Stimulated activated naive CD8-positive, alpha-beta T cell treated with anti-CD3 and anti-CD28 coated beads, Interleukin-15, Interleukin-2, amounts not matched to agents 100 U/mL and 50 U/mL, for 24 hours (primary cell): Measurements from ENCODE around the gene CACNG3.
"Not testable (repeated sequence)": the region's sequence is repeated elsewhere in the genome, so short reads cannot be mapped to it uniquely, and the experiment has no call there.

Experiments
- ATAC-seq: fragments of 150-1000 bp; cut with Tn5 transposase; one replicate; pipeline ENCODE4 v1.10.0; 2021
- DNase-seq: peaks from one replicate; pipeline ENCODE4 v3.0.0; 2021

CACNG3 gene

GRCh38 chr16:24336491-24336890 lies 80.4 kb downstream of the CACNG3 start:
- no peak for DNase-seq
- ATAC-seq: no peak

- no peak for ATAC-seq
Measured at GRCh38 chr16:24337013-24337412, 80.9 kb downstream of the CACNG3 start.

GRCh38 chr16:24343829-24344228 lies 87.7 kb downstream of the CACNG3 start:
- ATAC-seq: not testable (repeated sequence)

More at GRCh38 chr16:24337013-24337412, 80.9 kb downstream of the CACNG3 start:
- no peak for DNase-seq

GRCh38 chr16:24344784-24345183 lies 88.6 kb downstream of the CACNG3 start:
- DNase-seq (no peak), ATAC-seq (no peak)

More at GRCh38 chr16:24343829-24344228, 87.7 kb downstream of the CACNG3 start:
- not testable (repeated sequence) for DNase-seq

- DNase-seq: no peak
- ATAC-seq: no peak
Measured at GRCh38 chr16:24345704-24346103, 89.6 kb downstream of the CACNG3 start.

- ATAC-seq: no peak
- no peak for DNase-seq
Measured at GRCh38 chr16:24346734-24347133, 90.6 kb downstream of the CACNG3 start.

GRCh38 chr16:24347556-24347955 lies 91.4 kb downstream of the CACNG3 start:
- ATAC-seq (no peak), DNase-seq (no peak)

GRCh38 chr16:24348545-24349290 lies 92.6 kb downstream of the CACNG3 start:
- ATAC-seq (no peak), DNase-seq (no peak)

GRCh38 chr16:24349320-24349719 lies 93.2 kb downstream of the CACNG3 start:
- DNase-seq: no peak

GRCh38 chr16:24352746-24353145 lies 96.6 kb downstream of the CACNG3 start:
- ATAC-seq: no peak
- no peak for DNase-seq

More at GRCh38 chr16:24349320-24349719, 93.2 kb downstream of the CACNG3 start:
- ATAC-seq: no peak

- ATAC-seq (no peak), DNase-seq (no peak)
Measured at GRCh38 chr16:24353622-24354021, 97.5 kb downstream of the CACNG3 start.

GRCh38 chr16:24357511-24357910 lies 101.4 kb downstream of the CACNG3 start:
- ATAC-seq: no peak

GRCh38 chr16:24358117-24358516 lies 102.0 kb downstream of the CACNG3 start:
- ATAC-seq (no peak), DNase-seq (no peak)

More at GRCh38 chr16:24357511-24357910, 101.4 kb downstream of the CACNG3 start:
- no peak for DNase-seq

GRCh38 chr16:24359490-24359889 lies 103.4 kb downstream of the CACNG3 start:
- ATAC-seq (no peak), DNase-seq (no peak)

GRCh38 chr16:24360936-24361335 lies 104.8 kb downstream of the CACNG3 start:
- ATAC-seq: no peak
- DNase-seq: no peak

GRCh38 chr16:24364596-24364995 lies 108.5 kb downstream of the CACNG3 start:
- ATAC-seq (no peak), DNase-seq (no peak)

- no peak for DNase-seq
- ATAC-seq: no peak
Measured at GRCh38 chr16:24367186-24367710, 111.1 kb downstream of the CACNG3 start.

GRCh38 chr16:24372824-24373223 lies 116.7 kb downstream of the CACNG3 start:
- DNase-seq: no peak
- no peak for ATAC-seq

GRCh38 chr16:24378999-24379398 lies 122.9 kb downstream of the CACNG3 start:
- no peak for ATAC-seq
- no peak for DNase-seq

GRCh38 chr16:24381470-24382118 lies 125.5 kb downstream of the CACNG3 start:
- DNase-seq (no peak), ATAC-seq (no peak)

GRCh38 chr16:24382762-24383407 lies 126.8 kb downstream of the CACNG3 start:
- ATAC-seq (no peak), DNase-seq (no peak)

- DNase-seq (no peak), ATAC-seq (no peak)
Measured at GRCh38 chr16:24394341-24394740, 138.2 kb downstream of the CACNG3 start.
